ENCODE measurements around the gene LSP1. TPM values are rescaled to one million over a fixed set of nuclear protein-coding genes. Genes with fewer than 3 reads are reported as not detected.

Gene LSP1
- total RNA-seq, 1 experiment from 2014 or later, result not detected

DNA sequence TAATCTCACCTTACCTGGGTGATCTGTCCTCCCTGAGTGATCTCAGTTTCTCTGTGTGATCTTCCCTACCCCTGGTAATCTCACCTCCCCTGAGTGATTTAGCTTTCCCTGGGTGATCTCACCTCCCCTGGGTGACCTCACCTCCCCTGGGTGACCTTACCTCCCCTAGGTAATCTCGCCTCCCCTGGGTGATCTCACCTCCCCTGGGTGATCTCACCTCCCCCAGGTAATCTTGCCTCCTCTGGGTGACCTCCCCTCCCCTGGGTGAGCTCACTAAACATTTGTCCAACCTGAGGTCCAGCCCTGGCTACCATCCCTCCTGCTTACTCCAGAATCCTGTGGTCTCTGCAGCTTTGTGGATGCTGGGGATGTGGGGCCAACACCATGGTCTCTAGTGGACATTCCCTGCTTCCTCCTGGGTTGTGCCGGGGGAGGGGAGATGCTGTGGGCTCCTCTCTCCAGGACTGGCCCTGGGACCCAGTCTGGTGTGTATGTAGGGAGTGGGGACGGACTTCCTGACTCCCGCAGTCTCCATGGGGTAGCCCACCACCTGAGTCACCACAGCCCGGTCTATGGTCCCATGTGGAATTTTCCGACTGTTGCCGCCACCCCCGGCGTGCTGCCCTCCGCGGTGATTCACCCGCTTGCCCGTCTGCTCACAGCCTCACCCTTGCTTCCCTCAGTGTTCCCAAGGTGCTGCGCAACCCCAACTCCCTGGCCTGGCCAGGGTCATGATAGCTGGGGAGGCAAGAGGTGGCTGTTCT lies 9.9 kb downstream of the LSP1 start:
- no peaks in the 10 kb centered on the region for H3K4me1 ChIP-seq (ENCODE audit: insufficient read depth, low read length, poor library complexity, severe bottlenecking)
- ChIA-PET CTCF (no interaction called here), POLR2A (ENCODE audit: low non-redundant PET) (no interaction called here)
- TF ChIP-seq CTCF (conservative IDR thresholded peaks at IDR 0.05; ENCODE audit: low read depth, low read length), result no peak
- TF ChIP-seq EZH2 (IDR thresholded peaks at IDR 0.05; ENCODE audit: borderline replicate concordance, low read depth, low read length, poor library complexity, severe bottlenecking), result peak; percentile 58
- no peaks in the 10 kb centered on the region for H3K9me3 ChIP-seq (ENCODE audit: low read depth, low read length, poor library complexity, severe bottlenecking)
- BruUV-seq (replicated peaks), result no TSS peak
- no peak overlapping the region for H3K27ac ChIP-seq (ENCODE audit: low read depth, low read length, poor library complexity, severe bottlenecking)
- no peak for DNase-seq (ENCODE audit: low spot score)
- H3K27me3 ChIP-seq (replicated peaks; ENCODE audit: insufficient read depth, low read depth, low read length, poor library complexity), result peaks cover 42% of the 10 kb centered on the region
- no peaks in the 10 kb centered on the region for H3K36me3 ChIP-seq (ENCODE audit: insufficient read depth, low read length, poor library complexity, severe bottlenecking)
- H3K4me3 ChIP-seq (ENCODE audit: low read depth, low read length, poor library complexity, severe bottlenecking), result no peak overlapping the region
- intact Hi-C loops (cut with micrococcal nuclease; ENCODE audit: unreplicated experiment), result no loop called here

DNA sequence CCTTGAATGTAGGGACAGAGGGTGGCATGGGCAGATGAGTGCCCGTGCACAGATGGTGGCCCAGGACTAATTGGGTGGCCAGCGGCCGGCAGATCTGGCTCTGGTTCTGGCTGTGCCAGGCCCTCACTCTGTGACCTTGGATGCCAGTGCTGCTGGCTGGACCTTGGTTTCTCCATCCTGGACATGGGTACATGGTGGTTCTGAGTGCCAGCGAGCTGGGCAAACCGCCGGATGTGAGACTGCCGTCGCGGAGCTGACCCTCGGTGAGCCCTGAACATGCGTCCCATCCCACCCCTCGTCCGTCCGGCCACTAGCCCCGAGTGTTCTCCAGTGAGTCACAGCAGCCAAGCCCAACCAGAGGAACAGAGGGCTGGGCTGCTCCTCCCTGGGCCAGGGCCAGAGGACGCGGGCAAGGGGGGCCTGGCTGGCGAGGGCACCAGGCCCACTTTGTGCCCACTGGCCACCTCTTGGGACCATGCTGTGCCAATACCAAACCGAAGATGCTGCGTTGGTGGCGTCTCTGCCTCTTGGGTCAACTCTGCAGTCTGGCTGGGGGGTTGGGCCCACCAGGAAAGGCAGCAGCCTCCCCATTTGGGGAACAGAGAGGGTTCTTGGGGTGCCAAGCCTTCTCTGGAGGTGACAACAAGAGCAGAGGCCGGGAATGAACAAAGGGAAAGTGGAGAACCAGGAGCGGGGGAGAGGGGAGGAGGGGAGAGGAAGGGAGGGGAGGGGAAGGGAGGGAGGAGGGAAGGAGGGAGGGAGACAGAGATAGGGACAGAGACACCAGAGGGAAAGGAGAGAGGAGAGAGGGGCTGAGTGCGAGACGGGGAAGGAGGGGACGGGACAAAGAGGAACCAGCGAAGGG lies 10.7 kb downstream of the LSP1 start:
- Histone ChIP-seq H3K9me3 (ENCODE audit: low read depth, low read length, poor library complexity, severe bottlenecking) (no peaks in the 10 kb centered on the region), H3K27me3 (replicated peaks; ENCODE audit: insufficient read depth, low read depth, low read length, poor library complexity) (peaks cover 50% of the 10 kb centered on the region), H3K4me1 (ENCODE audit: insufficient read depth, low read length, poor library complexity, severe bottlenecking) (no peaks in the 10 kb centered on the region), H3K27ac (ENCODE audit: low read depth, low read length, poor library complexity, severe bottlenecking) (no peak overlapping the region), H3K4me3 (ENCODE audit: low read depth, low read length, poor library complexity, severe bottlenecking) (no peak overlapping the region), H3K36me3 (ENCODE audit: insufficient read depth, low read length, poor library complexity, severe bottlenecking) (no peaks in the 10 kb centered on the region)
- BruUV-seq (replicated peaks), result no TSS peak
- DNase-seq (ENCODE audit: low spot score), result peak; percentile 35
- ChIA-PET CTCF (no interaction called here), POLR2A (ENCODE audit: low non-redundant PET) (no interaction called here)
- TF ChIP-seq EZH2 (IDR thresholded peaks at IDR 0.05; ENCODE audit: borderline replicate concordance, low read depth, low read length, poor library complexity, severe bottlenecking), result no peak
- TF ChIP-seq CTCF (conservative IDR thresholded peaks at IDR 0.05; ENCODE audit: low read depth, low read length), result no peak
- intact Hi-C loops (cut with micrococcal nuclease; ENCODE audit: unreplicated experiment), result no loop called here

DNA sequence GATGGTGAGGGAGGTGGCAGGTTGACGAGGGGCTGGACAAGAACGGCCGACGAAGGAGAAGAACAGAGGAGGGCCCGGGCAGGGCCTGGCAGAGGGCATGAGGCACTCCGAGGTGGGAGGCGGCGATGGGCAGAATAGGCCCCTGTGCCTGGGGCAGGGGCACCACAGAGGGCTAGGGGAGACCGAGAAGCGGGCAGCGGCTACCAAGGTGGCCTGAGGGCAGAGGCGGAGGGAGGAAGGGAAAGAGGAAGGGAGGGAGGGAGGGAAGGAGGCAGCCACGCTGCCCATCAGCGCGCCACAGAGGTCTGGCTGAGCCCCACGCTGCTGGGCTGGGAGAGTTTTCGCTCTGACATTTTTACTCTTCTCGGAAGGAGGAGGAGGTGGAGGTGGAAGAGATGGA lies 11.3 kb downstream of the LSP1 start:
- no peak overlapping the region for H3K27ac ChIP-seq (ENCODE audit: low read depth, low read length, poor library complexity, severe bottlenecking)
- no TSS peak for BruUV-seq (replicated peaks)
- POLR2A ChIA-PET (ENCODE audit: low non-redundant PET), result no interaction called here
- no peaks in the 10 kb centered on the region for H3K9me3 ChIP-seq (ENCODE audit: low read depth, low read length, poor library complexity, severe bottlenecking)
- H3K36me3 ChIP-seq (ENCODE audit: insufficient read depth, low read length, poor library complexity, severe bottlenecking), result no peaks in the 10 kb centered on the region
- CTCF ChIA-PET, result no interaction called here
- no peak for DNase-seq (ENCODE audit: low spot score)
- intact Hi-C loops (cut with micrococcal nuclease; ENCODE audit: unreplicated experiment), result no loop called here
- H3K27me3 ChIP-seq (replicated peaks; ENCODE audit: insufficient read depth, low read depth, low read length, poor library complexity), result peaks cover 56% of the 10 kb centered on the region
- no peak overlapping the region for H3K4me3 ChIP-seq (ENCODE audit: low read depth, low read length, poor library complexity, severe bottlenecking)
- TF ChIP-seq EZH2 (IDR thresholded peaks at IDR 0.05; ENCODE audit: borderline replicate concordance, low read depth, low read length, poor library complexity, severe bottlenecking) (no peak), CTCF (conservative IDR thresholded peaks at IDR 0.05; ENCODE audit: low read depth, low read length) (no peak)
- no peaks in the 10 kb centered on the region for H3K4me1 ChIP-seq (ENCODE audit: insufficient read depth, low read length, poor library complexity, severe bottlenecking)

All from A673 (cell line).